Fibroblast of skin of right biceps (primary cell): ENCODE results near the gene NRG2.

Experiments
- DNase-seq: peaks from one replicate; pipeline ENCODE4 v3.0.0-alpha.2; 2013

The NRG2 gene

GRCh38 chr5:139808481-139809330 lies 234.4 kb downstream of the NRG2 start:
- peak; percentile 32 for DNase-seq

- no peak for DNase-seq
Measured at GRCh38 chr5:139807647-139808030, 235.5 kb downstream of the NRG2 start.

GRCh38 chr5:139806726-139807646 lies 236.1 kb downstream of the NRG2 start:
- no peak for DNase-seq

DNA sequence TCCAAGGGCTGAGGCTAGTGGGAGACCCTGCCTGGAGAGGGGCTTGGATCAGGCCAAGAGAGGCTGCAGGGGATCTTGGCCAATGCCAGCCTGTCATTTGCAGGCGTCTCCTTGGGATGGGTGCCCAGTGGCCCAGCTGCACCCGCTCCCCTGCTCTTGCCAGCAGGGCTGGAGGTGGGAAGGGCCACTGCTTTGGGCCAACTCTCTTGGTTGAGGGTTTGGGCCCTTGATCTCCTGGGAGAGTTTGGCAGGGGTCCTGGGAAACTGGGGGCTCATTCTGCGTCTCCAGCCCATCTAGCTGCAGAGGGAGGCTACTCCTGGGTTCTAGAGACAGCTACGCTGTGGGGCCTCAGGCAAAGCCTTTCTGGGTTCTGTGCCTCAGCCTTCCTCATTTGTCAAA lies 237.0 kb downstream of the NRG2 start:
- no peak for DNase-seq

DNA sequence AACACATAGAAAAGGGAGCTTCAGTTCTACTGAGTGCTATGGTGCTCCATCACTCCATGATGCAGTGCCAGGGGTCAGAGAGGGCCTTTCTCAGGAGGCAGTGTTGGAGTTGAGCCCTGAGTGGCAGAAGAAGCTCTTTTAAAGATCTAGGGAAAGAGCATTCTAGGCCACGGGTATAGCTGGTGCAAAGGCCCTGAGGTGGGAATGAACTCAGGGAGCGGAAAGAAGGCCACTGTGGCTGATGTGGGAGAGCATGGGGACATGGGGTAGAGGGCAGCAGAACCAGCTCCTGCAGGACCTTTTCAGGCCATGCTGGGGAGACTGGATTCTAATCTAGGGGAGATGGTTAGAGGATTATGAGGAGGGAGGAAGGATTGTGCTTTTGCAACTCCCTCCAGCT lies 237.6 kb downstream of the NRG2 start:
- no peak for DNase-seq

DNA sequence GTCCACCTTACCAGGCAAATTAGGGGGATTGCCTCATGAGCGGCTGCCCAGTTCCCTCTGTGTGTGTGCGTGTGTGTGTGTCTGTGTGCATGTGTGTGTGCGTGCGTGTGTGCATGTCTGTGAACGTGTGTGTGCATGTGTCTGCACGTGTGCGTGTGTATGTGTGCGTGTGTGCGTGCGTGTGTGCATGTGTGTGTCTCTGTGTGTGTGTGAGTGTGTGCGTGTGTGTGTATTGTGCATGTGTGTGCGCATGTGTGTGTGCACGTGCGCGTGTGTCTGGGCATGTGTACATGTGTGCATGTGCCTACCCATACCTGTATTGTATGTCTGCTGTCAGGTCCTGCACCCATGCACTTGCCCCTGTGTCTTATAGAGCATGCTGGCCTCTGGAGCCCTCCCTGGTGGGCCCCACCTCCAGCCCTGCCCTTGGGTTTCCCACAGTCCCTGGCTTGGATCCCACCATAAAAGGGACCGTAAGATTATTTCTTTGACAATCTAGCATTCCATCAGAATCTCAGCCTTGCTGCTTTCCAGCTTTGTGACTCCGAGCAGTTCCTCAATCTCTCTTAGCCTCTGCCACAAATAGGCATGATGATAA lies 238.2 kb downstream of the NRG2 start:
- no peak for DNase-seq

GRCh38 chr5:139803978-139804377 lies 239.1 kb downstream of the NRG2 start:
- no peak for DNase-seq

- no peak for DNase-seq
Measured at GRCh38 chr5:139799359-139799758, 243.7 kb downstream of the NRG2 start.

- no peak for DNase-seq
Measured at GRCh38 chr5:139798883-139799282, 244.2 kb downstream of the NRG2 start.

DNA sequence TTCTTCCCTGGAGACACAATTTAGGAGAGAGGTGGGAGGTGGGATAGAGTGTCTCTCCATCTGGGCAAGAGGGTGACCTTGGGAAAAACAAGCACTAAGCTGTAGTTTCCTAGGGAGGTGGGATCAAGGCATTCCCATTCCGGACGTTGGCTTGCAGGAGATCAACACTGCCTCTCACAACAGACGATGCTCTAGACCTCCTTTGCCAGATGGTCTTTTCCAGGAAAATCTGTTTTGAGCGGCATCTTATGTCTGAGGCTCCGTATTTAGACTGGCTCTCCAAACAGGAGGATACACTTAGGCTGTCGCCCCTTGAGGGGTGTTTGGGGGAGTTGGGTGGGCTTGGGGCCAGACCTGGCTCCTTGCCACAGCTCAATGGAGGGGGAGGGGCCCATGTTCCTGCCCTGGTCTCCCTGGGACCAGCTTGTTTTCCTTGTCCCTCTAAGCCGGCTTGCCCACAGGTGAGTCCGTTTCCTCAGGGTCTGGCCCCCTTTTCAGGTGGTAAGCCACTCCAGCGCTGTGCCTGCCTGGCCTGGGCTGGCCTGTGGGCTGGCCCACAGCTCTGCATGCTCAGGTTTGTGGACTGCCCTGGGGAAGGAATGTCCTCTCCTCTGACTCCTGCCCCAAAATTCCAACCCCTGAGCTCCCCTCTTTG lies 245.1 kb downstream of the NRG2 start:
- no peak for DNase-seq

DNA sequence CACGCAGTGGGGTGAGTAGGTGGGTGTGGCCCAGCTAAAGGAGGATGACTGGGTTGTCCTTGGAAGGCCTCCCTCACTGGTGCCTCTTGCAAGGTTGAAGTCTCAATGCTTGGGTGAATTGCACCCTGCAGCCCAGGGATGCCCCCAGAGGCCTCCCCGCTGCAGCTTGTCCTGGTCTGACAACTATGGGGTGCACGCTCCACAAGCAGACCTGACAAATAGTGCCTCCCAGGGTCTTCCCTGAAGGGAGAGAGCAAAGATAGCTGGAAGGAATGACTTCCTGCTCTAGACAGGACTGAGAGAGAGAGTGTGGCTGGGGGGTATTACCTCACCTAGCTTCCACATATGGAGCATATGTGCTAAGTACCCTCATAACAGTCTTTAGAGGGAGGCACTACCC lies 245.8 kb downstream of the NRG2 start:
- DNase-seq = no peak
